Iris pigment epithelial cell (primary cell): ENCODE measurements around the gene YIPF1.
"Not testable (repeated sequence)": the region's sequence is repeated elsewhere in the genome, so short reads cannot be mapped to it uniquely, and the experiment has no call there.

ENCODE experiments used
- DNase-seq: peaks from one replicate; pipeline ENCODE4 v3.0.0-alpha.2; 2011; ENCODE audit warnings: low read depth

The YIPF1 gene

DNA sequence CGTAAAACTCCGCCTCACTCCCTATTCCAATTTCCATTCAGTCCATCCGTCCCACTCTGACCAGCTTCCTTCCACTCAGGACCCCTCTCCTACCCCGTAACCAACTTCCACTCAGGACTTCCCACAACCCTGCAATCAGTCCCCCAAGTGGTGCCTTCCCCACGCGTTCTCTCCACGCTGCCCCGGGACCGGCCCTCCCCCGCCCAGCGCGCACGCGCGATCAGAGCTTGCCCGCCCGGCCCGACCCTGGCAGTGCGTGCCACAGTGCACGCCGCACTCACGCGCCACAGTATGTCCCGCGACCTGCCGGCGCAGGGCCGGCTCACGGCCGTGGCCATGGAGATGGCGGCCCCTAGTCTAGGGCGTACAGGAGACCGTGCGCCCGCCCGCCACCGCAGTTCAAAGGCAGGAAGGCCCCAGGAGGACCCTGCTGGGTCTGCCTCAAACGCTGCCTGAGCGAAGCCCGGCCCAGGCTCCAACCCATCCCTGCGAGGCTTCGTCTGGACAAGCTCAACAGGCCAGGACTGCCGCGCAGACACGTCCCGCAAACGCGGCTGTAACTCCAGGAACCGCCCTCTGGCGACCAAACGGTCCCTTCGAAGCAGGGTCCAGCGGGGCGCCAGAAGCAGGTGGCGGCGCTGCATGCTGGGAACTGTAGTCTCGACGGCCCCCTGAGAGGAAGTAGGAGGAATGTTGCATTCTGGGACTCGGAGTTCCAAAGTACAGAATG lies 51.5 kb downstream of the YIPF1 start, which contains the start of gene NDC1:
TSS of gene NDC1 (minus strand) at position 373 of the 730 bp plus-strand sequence. CDS start at position 338, 35 bp downstream.
- peak; percentile 97 for DNase-seq

DNA sequence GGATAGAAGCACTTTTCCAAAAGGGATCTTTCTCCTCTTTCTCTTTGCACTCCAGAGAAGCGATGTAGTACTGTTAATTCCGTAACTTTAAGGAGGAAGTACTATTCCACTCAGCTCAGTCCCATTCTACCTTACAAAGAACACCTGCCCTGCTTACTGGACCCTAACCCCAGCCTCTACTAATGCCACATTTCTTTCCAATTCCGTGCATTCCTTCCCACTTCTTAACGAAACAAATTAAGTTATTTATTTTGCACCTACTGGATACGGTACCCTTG lies 52.0 kb downstream of the YIPF1 start:
- DNase-seq = no peak

DNA sequence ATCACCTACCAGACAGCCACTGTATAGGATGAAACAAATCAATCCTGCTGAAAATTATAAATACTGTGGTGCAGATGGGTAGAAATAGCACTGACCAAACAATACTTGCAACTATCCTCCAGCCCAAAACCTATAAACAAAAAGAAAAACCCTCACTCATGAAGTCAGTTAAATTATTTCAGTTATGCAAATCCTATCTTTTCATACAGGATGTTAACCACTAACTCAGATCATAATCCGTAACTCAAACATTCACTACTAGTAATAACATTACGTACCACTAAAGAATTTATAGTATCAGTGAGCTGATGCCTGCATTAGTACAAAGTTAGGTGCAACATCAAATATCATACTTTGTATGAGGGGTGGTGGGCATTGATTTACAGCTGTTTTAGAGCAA lies 54.1 kb downstream of the YIPF1 start:
- peak; percentile 71 for DNase-seq

DNA sequence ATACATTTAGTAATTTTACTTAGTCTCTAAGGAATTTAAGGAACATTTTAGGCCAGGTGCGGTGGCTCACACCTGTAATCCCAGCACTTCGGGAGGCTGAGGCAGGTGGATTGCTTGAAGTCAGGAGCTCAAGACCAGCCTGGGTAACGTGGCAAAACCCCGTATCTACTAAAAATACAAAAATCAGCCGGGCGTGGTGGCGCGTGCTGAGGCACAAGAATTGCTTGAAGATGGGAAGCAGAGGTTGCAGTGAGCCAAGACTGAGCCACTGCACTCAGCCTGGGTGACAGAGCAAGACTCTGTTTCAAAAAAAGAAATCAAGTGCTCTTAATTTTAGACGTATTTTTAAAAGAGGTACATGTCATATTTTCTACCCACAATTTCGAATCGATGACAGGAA lies 54.8 kb downstream of the YIPF1 start:
- DNase-seq = no peak

DNA sequence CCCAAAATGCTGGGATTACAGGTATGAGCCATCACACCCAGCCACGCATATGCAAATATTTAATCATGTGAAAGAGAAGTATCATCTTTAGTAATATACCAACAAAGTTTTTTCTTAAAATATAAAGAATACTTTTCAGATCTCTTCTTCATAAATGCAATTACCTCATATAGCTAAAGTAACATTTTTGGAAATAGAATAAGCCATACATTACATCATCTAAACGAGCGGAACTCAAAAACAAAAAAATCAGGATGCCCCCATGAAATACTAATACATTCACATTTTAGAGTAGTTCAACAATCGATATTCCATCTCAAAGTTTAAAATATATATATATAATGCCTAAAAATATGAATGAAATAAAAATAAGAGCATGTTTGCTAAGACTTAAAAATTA lies 56.2 kb downstream of the YIPF1 start:
- no peak for DNase-seq

DNA sequence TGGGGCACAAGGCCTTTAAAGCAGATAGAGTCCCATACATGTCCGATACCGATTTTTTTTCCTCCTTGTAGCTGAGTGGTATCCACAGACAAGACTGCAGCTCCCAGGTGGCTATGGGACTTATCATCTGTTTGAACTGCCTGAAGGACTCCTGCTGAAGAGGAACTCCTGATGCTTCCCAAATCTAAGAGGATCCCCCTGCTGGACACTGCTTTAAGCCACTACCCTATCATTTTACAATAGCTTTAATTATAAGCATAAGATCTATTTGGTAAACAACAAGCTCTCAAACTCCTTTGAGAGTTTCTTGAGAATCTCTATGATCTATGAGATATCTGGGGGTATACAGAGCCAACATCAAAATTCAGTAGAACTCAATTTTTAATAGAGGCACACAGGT lies 63.2 kb downstream of the YIPF1 start:
- DNase-seq = peak; percentile 40

DNA sequence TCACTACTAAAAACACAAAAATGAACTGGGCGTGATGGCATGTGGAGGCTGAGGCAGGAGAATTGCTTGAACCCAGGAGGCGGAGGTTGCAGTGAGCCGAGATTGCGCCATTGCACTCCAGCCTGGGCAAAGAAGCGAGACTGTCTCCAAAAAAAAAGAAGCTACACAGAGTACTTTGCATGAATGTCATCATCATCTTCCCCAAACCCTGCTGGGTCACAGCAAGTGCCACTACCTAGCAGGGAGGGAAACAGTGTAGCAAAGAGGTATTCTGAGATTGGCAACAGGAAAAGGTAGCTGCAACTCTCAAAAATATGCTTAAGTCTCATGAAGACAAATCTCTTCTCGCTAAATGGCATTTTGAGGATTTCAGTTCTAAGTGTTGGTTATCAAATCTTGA lies 64.3 kb downstream of the YIPF1 start:
- no peak for DNase-seq

DNA sequence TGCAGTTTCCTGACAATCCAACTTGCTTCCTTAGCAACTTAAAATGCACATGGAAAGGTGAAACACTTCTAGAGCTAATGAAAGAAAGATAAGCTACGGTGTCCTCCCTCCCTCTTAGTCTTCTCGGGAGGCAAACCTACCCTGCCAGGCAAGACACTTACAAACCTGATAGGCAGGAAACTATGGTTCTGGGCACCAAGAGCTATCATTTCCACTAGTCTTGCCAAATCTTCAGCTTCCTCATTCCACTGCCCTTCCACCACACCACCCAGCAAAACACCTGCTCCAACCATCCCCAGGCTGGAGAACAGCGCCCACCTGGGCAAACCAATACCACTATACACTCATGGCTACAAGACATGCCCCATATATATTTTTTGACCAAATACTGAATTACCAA lies 66.7 kb downstream of the YIPF1 start:
- no peak for DNase-seq

DNA sequence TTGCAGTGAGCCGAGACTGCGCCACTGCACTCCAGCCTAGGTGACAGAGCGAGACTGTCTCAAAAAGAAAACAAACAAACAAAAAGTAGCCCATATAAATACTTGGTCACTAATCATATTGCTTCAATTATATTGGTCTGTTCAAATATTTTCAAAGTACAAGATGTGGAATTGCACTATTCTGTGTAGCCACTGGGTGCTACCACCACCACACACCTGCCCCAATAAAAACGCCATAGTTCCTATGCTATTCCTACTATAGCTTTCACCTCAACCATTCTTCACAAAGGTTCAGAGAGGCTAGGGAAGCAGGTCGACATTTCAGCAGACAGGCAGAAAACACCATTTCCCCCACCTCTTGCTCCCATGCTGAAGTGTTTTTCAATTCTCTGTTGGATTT lies 68.2 kb downstream of the YIPF1 start:
- no peak for DNase-seq

DNA sequence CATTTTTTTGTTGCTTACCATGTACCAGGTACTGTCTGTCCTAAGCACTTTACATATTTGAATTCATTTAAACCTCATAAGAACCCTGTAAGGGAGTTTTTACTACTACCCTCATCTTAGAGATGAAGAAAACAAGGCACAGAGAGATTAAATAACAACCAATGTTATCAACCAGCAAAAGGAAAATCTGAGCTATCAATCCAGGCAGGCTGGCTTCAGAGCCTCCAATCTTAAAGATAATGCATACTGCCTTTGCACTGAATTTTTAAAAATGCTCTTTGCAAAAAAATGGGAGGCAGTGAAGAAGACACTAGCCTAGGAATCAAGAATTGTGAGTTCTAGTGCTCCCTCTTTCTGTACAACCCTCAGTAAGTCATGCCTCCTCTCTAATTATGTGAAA lies 70.2 kb downstream of the YIPF1 start:
- no peak for DNase-seq

DNA sequence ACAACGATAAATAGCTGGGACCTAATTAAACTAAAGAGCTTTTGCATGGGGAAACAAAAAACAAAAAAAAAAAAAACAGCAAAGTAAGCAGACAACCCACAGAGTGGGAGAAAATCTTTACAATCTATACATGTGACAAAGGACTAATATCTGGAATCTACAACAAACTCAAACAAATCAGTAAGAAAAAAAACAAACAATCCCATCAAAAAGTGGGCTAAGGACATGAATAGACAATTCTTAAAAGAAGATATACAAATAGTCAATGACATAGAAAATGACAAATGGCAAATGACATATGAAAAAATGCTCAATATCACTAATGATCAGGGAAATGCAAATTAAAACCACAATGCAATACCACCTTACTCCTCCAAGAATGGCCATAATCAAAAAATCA lies 73.0 kb downstream of the YIPF1 start:
- not testable (repeated sequence) for DNase-seq

DNA sequence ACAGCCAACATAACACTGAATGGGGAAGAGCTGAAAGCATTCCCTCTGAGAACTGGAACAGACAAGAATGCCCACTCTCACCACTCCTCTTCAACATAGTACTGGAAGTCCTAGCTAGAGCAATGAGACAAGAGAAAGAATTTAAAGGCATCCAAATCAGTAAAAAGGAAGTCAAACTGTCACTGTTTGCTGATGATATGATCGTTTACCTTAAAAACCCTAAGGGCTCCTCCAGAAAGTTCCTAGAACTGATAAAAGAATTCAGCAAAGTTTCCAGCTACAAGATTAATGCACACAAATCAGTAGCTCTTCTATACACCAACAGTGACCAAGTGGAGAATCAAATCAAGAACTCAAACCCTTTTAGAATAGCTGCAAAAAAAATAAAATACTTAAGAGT lies 74.1 kb downstream of the YIPF1 start:
- DNase-seq = not testable (repeated sequence)

DNA sequence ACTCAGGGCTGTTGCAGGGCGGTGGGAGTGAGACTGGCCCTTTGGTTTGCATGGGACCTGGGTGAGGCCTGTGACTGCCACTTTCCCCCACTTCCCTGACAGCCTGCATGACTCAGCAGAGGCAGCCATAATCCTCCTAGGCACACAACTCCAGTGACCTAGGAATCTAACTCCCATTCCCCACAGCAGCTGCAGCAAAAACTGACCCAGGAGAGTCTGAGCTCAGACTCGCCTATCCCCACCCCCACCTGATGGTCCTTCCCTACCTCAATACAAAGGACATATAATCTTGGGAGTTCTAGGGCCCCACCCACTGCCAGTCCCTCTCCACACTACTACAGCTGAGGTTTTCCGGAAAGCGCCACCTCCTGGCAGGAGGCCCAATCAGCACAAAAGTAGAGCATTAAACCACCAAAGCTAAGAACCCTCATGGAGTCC lies 78.2 kb downstream of the YIPF1 start:
- no peak for DNase-seq

DNA sequence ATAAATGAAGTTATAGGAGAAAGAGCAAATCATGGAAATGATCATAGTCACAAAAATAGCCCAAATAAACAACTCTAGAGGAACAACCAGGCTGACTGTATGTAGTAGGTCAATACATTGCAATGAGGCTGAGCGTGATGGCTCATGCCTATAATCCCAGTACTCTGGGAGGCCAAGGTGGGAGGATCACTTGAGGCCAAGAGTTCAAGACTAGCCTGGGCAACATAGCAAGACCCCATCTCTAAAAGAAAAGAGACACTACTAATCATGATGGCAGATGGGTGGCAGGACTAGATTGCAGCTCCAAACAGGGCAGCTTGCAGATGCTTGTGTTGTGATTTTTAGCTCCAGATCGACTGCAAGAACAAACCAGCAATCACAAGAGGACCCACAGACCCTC lies 79.1 kb downstream of the YIPF1 start:
- DNase-seq = no peak

DNA sequence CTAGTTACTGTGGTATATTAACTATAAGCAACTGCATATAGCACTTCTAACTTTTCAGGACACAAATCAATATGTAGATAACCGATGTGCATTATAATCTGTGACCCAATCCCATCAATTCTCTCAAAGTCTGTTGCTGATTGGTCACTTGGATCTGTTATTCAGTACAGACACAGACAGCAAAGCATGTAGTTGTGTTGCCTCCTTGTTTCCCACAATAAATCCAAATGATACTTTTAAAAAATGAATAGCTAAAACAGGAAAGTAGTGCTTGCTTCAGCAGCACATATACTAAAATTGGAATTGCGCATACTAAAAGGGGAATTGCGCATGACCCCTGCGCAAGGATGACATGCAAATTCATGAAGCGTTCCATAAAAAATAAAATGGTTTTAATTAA lies 79.6 kb downstream of the YIPF1 start:
- no peak for DNase-seq

DNA sequence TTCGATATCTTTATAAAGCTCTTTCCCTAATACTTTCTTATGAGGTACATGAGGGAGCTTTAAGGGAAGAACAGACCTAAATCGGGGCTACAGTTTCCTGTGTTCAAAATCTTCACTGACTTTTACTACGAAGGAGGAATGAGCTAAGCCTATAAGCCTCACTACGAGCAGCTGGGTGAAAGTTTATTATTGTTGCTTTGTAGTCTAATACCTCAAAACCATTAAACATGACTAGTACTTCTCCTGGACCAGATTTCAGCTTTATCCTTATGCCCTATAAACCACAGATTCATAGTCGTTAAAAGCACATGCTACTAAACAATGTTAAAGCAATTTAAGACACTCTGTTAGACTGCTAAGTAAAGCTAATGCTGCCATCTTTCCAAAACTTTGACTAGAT lies 81.7 kb downstream of the YIPF1 start:
- peak; percentile 89 for DNase-seq

DNA sequence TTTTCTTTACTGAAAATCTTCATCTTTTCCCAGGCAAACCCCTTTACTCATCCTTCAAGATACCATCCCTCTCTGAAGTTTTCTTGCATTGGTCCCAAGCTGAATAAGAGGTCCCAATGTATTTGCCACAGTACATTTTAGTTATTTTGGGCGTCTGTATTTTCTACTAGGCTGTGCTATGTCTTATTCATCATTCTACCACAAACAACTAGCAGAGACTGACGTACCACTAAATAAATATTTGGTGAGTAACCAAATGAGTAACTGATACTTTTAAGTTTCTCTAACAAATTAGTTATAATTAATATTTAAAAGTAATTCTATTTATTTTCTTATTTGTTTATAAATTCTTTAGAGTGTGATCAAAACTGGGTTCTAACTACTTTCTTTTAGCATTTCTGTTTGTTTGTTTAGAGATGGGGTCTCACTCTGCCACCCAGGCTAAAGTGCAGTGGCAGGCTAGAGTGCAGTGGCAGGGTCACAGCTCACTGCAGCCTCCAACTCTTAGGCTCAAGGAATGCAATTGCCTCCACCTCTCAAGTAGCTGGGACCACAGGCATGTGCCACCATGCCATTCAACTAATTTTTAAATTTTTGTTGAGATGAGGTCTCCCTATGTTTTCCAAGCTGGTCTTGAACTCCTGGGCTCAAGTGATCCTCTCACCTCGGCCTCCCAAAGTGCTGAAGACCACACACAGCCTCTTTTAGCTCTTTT lies 84.6 kb downstream of the YIPF1 start:
- no peak for DNase-seq

DNA sequence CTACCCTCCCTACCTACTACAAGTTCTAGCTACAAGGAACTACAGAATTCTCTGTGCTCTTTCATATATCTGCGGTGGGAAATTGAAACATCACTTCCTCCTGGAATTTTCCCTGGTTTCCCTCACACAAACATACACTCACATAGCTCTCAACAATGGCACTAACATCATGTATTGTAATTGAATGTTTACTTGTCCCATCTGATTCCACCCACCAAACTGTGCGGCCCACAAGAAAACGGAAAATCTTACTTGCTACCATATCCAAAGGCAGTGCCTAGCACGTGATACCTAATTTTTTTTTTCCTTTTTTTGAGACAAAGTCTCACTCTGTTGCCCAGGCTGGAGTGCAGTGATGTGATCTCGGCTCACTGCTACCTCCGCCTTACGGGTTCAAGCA lies 85.4 kb downstream of the YIPF1 start:
- no peak for DNase-seq
